Omental fat pad (tissue), 4 donors: ENCODE measurements around the gene RIMOC1. TPM values are rescaled to one million over a fixed set of nuclear protein-coding genes. Genes with fewer than 3 reads are reported as not detected.

Experiments
- ATAC-seq: fragments of 150-250 bp; one replicate; pipeline ENCODE4 v1.9.1; 2016; ENCODE audit warnings: mild to moderate bottlenecking, moderate library complexity; ENCODE audit not compliant: low FRiP score
- DNase-seq: peaks from one replicate; pipeline ENCODE4 v3.0.0-alpha.2; 2019; ENCODE audit warnings: low spot score
- CTCF ChIP-seq, 3 donors: fragments of 450-650 bp; IDR thresholded peaks; one replicate each; pipeline ENCODE4 v1.5.1; 2016 to 2017; ENCODE audit warnings: antibody characterized with exemption in 3 of 3, mild to moderate bottlenecking in 3 of 3, moderate library complexity in 2 of 3
- total RNA-seq, 4 donors: library from RNA; depleted of rRNA; stranded (reverse); fragments of >200 nt; gene quantifications; one replicate each; pipeline ENCODE4 v1.1.0, GENCODE V29; 2016

RIMOC1 gene
- total RNA-seq, 4 donors from 2014 or later, result 13.5 to 19.4 (median 16.6) TPM

GRCh38 chr5:41951224-41951623 is 47.1 kb downstream of the RIMOC1 start:
- no peak for ATAC-seq
- TF ChIP-seq CTCF (IDR thresholded peaks at IDR 0.05), result no peak
- no peak for DNase-seq

Other genes starting within 250 kb of the RIMOC1 start
- 10 to 100 TPM; 22.0 to 54.4 (median 31.9) TPM for gene OXCT1, start 33.9 kb upstream of the RIMOC1 start, total RNA-seq
- gene FBXO4, start 20.9 kb downstream of the RIMOC1 start, total RNA-seq, result 10 to 100 TPM in 2 of 4 donors, 1 to 10 TPM in 2; 8.8 to 18.3 (median 10.5) TPM